ELF-1 (cell line): Measurements from ENCODE around the gene C19orf38.

ENCODE experiments used
- DNase-seq: peaks from one replicate; pipeline ENCODE4 v3.0.0-alpha.2; 2016; ENCODE audit warnings: low read depth, low spot score

C19orf38 gene

DNA sequence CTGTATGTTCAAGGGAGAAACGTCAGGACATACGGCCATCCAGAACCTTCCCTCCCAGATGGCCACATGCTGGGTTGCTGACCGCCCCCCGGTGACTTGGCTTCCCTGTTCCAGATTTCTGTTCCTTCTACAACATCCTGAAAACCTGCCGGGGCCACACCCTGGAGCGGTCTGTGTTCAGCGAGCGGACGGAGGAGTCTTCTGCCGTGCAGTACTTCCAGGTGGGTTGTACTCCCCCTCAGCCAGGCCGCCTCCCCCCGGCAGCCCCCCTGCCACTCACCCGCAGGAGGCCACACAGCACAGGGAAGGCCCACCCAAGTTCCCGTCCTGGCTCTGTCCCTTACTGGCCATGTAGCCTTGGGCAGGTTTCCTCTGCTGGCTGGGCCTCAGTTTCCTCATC, 59.7 kb downstream of the C19orf38 start:
- DNase-seq, result no peak

DNA sequence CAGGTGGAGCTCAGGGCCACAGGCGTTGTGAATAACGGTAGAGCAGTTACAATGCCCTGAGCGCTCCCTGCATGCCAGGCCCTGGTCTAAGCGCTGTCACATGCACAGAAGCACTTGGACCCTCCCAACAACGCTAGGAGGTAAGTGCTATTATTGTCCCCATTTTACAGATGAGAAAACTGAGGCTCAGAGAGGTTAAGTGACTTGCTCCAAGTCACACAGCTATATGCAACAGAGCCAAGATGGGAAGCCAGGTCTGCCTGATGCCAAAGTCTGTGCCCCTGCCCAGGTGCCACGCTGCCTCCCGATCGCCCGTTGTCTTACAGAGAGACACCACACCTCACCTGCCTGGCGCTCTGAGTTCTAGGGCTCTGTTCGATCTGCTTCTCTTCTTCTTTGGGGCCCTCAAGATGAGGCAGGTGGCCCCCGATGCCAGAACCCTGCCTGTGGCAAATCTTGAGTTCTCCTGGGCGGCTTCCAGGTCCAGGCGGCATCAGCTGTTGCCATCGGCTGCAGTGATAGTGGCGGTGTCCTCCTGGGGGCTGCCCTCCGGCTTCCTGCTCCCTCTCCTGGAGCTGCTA, 60.3 kb downstream of the C19orf38 start:
- no peak for DNase-seq

DNA sequence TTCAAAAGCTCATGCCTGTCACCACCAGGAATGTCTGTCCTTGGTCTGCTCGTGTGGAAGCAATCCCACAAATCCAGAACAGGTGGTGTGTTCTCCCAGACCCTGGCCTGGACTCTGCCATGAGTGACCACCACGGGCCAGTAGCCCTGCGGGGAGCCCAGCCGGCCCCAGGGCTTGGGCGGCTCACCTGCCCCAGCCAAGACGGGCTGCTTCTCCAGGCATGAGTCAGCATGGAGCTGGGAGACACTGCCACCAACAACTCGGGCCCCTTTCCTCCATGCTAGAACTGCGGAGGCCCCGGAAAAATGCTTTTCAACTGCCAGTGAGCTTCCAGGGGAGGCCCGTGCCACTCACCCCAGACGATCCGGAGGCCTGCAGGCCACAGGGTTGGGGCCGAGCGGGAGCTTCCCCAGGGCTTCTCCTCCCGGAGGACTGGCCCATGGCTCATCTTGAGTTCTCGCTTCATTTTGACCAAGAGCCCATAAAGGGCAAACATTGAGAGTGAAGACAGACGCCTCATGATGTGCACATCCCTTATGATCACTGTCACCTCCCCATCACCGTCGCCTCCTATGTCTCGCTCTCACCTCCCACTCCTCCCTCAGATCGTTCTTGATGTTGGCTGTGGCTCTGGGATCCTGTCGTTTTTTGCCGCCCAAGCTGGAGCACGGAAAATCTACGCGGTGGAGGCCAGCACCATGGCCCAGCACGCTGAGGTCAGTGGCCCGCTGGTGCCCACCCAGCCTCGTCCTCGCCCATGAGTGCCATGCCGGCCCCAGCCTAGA, 63.6 kb downstream of the C19orf38 start:
- DNase-seq, result no peak

DNA sequence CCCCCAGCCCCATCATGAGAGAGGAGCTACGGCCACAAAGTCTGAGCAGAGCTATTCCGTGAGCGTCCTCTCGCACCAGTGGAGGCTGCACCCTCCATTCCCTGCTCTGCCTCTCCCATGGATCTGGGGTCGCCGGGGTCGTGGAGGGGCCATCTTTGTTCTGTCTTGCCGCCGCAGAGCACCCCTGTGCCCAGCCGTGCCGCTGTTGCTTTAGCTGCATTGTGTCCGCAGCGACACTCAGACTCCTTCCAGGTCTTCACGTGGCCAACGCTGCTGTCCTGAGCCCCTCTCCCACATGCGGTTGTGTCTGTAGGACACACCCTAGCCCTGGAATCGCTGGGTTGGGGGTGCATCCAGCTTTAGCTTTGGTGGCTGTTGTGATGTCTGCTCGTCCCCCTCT, 64.4 kb downstream of the C19orf38 start:
- no peak for DNase-seq

DNA sequence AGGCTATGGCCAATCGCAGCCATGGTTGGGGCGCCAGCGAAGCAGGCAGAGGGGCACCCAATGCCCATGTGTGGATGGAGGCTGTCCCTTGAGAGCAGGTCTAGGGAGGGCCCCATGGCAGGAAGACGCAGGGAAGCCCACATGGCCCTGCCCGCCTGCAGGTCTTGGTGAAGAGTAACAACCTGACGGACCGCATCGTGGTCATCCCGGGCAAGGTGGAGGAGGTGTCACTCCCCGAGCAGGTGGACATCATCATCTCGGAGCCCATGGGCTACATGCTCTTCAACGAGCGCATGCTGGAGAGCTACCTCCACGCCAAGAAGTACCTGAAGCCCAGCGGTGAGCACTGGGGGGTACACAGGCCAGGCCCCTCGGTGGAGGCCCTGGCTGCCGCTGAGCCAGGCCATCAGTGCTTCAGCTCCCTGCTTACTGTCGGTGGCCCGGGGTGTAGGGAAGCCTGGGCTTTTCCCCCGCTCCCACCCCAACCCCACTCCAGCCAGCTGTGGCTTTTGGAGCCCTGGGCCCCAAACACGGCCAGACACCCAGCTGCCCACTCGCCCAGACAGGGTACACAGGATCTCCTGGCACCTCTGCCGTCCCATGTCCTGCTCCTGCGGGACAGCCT, 65.6 kb downstream of the C19orf38 start:
- no peak for DNase-seq

DNA sequence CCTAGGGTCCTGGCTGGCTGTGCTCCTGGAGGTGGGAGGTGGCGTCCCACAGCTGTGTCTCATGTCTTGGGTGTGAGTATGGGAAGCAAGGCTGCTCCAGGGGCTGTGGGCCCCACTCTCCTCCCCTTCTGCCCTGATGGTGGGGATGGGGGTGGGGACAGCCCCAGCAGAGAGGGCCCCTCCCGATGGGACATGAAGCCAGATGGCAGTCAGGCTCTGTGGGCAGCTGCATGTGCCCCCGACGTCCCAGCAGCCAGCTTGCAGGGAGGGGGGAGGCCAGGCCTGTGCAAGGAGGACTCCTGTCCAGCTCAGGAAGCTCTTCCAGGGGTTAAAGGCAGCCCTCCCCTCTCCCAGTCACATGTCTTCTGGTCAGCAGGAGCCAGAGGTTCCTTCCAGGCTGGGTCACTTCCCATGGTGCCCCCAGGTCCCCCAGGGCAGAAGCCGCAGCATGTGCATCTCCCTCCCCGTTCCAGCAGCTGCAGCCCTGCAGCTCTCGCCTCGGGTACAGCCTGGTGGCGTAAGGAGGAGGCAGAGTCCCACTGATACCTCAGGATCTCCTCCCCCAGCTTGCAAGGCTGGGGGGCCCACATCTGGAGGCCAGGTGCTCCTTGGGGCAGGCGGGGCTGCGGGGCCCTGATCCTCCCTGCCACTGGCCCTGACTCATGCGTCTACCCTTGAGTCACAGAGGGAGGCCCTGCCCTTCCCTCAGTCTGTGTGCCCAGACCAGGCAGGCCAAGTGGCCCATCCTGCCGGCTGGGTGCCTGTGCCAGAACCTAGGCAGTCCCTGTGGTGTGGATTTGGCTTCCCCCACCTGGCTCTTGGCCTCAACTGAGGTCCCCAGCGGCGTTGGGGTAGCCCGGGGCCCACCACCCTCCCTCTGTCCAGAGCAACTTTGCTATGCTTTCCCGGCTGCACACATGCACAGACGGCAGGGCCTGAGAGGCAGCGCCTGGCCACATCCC, 67.2 kb downstream of the C19orf38 start:
- DNase-seq, result no peak

DNA sequence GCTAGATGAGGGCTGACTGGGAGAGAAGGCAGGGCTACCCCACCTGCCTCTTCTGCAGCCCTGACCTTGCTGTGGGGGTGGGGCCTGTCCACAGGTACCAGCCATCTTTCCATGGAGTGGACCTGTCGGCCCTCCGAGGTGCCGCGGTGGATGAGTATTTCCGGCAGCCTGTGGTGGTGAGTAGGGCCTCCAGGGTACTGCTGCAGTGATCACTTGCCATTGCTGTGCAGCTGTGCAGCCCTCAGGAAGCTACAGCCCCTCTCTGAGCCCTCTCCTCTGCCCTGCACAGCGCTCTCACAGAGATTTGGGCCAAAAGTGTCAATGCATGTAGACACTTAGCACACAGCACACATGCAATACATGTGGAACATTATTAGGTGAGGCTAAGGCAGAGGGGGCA, 68.4 kb downstream of the C19orf38 start:
- no peak for DNase-seq

DNA sequence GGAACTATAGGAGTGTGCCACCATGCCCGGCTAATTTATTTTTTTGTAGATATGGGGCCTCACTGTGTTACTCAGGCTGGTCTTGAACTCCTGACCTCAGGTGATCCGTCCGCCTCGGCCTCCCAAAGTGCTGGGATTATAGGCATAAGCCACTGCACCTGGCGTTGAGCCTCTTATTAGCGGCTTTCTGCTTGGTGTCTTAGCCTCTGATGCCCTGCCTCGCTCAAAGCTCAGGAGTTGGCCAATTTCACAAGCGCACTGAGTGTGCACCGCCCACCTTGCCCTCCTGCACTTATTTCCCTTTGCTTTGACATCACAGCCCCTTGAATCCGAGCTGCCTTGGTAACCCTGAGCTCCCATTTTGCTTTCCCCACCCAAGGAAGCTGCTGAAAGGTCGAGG, 70.1 kb downstream of the C19orf38 start:
- no peak for DNase-seq
